ENCODE measurements around the gene IFI44L. TPM values are rescaled to one million over a fixed set of nuclear protein-coding genes. Genes with fewer than 3 reads are reported as not detected.

Gene IFI44L
- total RNA-seq, 4 donors from 2014 or later: 1.8 to 5.5 (median 3.3) TPM; not detected in 1

DNA sequence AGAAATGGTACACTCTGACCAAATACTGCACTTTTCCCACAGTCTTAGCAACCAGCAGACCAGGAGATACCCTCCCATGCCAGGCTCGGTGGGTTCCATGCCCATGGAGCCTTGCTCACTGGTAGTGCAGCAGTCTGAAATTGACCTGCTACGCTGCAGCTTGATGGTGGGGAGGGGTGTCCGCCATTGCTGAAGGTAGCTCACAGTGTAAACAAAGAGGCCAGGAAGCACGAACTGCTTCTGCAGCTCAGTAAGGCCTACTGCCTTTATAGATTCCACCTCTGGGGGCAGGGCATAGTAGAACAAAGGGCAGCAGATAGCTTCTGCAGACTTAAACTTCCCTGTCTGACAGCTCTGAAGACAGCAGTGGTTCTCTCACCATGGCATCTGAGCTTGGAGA lies 12.3 kb upstream of the IFI44L start:
- Histone ChIP-seq H3K27ac (no peak overlapping the region), H3K4me1 (no peaks in the 10 kb centered on the region), H3K27me3 (no peaks in the 10 kb centered on the region), H3K4me3 (no peak overlapping the region), H3K36me3 (no peaks in the 10 kb centered on the region), H3K9me3 (no peaks in the 10 kb centered on the region)
- TF ChIP-seq POLR2A (IDR thresholded peaks at IDR 0.05) (no peak), POLR2AphosphoS5 (IDR thresholded peaks at IDR 0.05) (no peak), EP300 (IDR thresholded peaks at IDR 0.05; ENCODE audit: low read depth) (no peak), CTCF (IDR thresholded peaks at IDR 0.05) (no peak)
- WGBS, 2 donors (ENCODE audit: low coverage in 1 of 2): 70% methylated on average over 4 of the region's 4 CpGs; no CpG with 5 or more reads in 1 of the 2 donors
- DNase-seq: peak; percentile 14
- intact Hi-C loops (cut with DNase I; ENCODE audit: low total_unique reads) (loop anchor here (2.0 kb wide), 1 partner anchor 463 kb away; no protein-coding TSS in a partner anchor), in situ Hi-C loops (cut with MboI; ENCODE audit: low pct_ligation_motif_present in 1 of 4, low pct_unique_long_range_greater_than_20kb in 1 of 4, low sequenced_read_pairs in 3 of 4) (loop anchor here (5.0 to 10.0 kb wide), 4 partner anchors 77 to 476 kb away; no protein-coding TSS in a partner anchor)

GRCh38 chr1:78617615-78618026 lies 2.6 kb upstream of the IFI44L start:
- DNase-seq: peak; percentile 48
- Histone ChIP-seq H3K27ac (no peak overlapping the region), H3K27me3 (no peaks in the 10 kb centered on the region), H3K36me3 (no peaks in the 10 kb centered on the region), H3K4me3 (no peak overlapping the region), H3K9me3 (no peaks in the 10 kb centered on the region), H3K4me1 (peaks cover 0 to 24% (median 6%) of the 10 kb centered on the region in 4 donors)
- in situ Hi-C loops (cut with MboI; ENCODE audit: low pct_ligation_motif_present in 1 of 4, low pct_unique_long_range_greater_than_20kb in 1 of 4, low sequenced_read_pairs in 3 of 4) (loop anchor here in 1 of 4 donors (10.0 kb wide), 1 partner anchor 57 kb away; no protein-coding TSS in a partner anchor), intact Hi-C loops (cut with DNase I; ENCODE audit: low total_unique reads) (loop anchor here (5.0 kb wide), 1 partner anchor 55 kb away; no protein-coding TSS in a partner anchor)
- WGBS, 2 donors (ENCODE audit: low coverage in 1 of 2): 41 to 43% methylated on average over 6 to 7 of the region's 7 CpGs
- TF ChIP-seq CTCF (IDR thresholded peaks at IDR 0.05) (peak; percentile 77 to 91 (median 86)), EP300 (IDR thresholded peaks at IDR 0.05; ENCODE audit: low read depth) (no peak)

DNA sequence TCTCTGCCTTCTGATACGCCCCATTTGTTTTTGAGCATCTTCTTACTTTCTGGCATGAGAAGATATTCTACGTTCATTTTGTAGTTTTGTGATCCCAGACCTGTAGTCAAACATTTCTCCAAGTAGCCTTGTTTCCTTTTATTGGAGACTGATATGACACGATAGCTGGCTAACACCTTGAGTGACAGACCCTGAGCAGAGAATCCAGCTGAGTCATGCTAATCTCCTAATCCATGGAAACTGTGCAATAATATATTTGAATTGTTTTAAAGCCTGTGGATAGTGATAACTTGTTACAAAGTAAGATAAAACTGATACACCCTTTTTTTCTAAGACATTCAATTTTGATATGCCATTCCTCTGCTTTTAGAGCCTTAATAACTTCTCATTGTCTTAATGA lies 1.2 kb upstream of the IFI44L start:
- H3K4me1 ChIP-seq: peaks cover 0 to 28% (median 6%) of the 10 kb centered on the region in 4 donors
- H3K27me3 ChIP-seq: no peaks in the 10 kb centered on the region
- in situ Hi-C loops (cut with MboI; ENCODE audit: low pct_ligation_motif_present in 1 of 4, low pct_unique_long_range_greater_than_20kb in 1 of 4, low sequenced_read_pairs in 3 of 4) (loop anchor here in 1 of 4 donors (10.0 kb wide), 1 partner anchor 56 kb away; no protein-coding TSS in a partner anchor), intact Hi-C loops (cut with DNase I; ENCODE audit: low total_unique reads) (loop anchor here (5.0 kb wide), 1 partner anchor 53 kb away; no protein-coding TSS in a partner anchor)
- TF ChIP-seq POLR2A (IDR thresholded peaks at IDR 0.05): no peak
- no peak for TF ChIP-seq CTCF (IDR thresholded peaks at IDR 0.05)
- TF ChIP-seq EP300 (IDR thresholded peaks at IDR 0.05; ENCODE audit: low read depth): no peak
- peak overlapping the region; percentile 47 to 70 (median 62) for H3K27ac ChIP-seq
- H3K4me3 ChIP-seq: no peak overlapping the region
- H3K36me3 ChIP-seq: no peaks in the 10 kb centered on the region
- 44 to 57% methylated on average over 3 of the region's 3 CpGs for WGBS, 2 donors (ENCODE audit: low coverage in 1 of 2)
- DNase-seq: no peak
- no peaks in the 10 kb centered on the region for H3K9me3 ChIP-seq

- Histone ChIP-seq H3K36me3 (no peaks in the 10 kb centered on the region), H3K27ac (peak overlapping the region; percentile 47 to 70 (median 62)), H3K27me3 (no peaks in the 10 kb centered on the region), H3K4me1 (peaks cover 0 to 28% (median 6%) of the 10 kb centered on the region in 4 donors), H3K4me3 (peak overlapping the region in 2 of 4 donors; percentile 17 to 36), H3K9me3 (no peaks in the 10 kb centered on the region)
- TF ChIP-seq POLR2AphosphoS5 (IDR thresholded peaks at IDR 0.05) (no peak), EP300 (IDR thresholded peaks at IDR 0.05; ENCODE audit: low read depth) (no peak), CTCF (IDR thresholded peaks at IDR 0.05) (no peak), POLR2A (IDR thresholded peaks at IDR 0.05) (no peak)
- no peak for DNase-seq
- intact Hi-C loops (cut with DNase I; ENCODE audit: low total_unique reads) (loop anchor here (5.0 kb wide), 1 partner anchor 53 kb away; no protein-coding TSS in a partner anchor), in situ Hi-C loops (cut with MboI; ENCODE audit: low pct_ligation_motif_present in 1 of 4, low pct_unique_long_range_greater_than_20kb in 1 of 4, low sequenced_read_pairs in 3 of 4) (loop anchor here in 1 of 4 donors (10.0 kb wide), 1 partner anchor 55 kb away; no protein-coding TSS in a partner anchor)
- 66 to 73% methylated on average over 3 to 4 of the region's 4 CpGs for WGBS, 2 donors (ENCODE audit: low coverage in 1 of 2)
Measured at GRCh38 chr1:78619446-78619802, 824 bp upstream of the IFI44L start.
